MM.1S (cell line): ENCODE results near the gene SEC14L2.

Experiments
- CTCF ChIP-seq: fragments of 300-600 bp; sonication (generic); IDR thresholded peaks from 2 replicates; pipeline ENCODE4 v1.5.1; 2016; ENCODE audit warnings: antibody characterized with exemption, low read length, mixed read lengths
- EZH2 ChIP-seq: fragments of 300-600 bp; sonication (generic); optimal IDR thresholded peaks from 2 replicates; pipeline ENCODE3; 2017; ENCODE audit warnings: low read depth, mild to moderate bottlenecking, antibody characterized with exemption, low read length, mixed read lengths
- EZH2phosphoT487 ChIP-seq: fragments of 300-600 bp; sonication (generic); IDR thresholded peaks from 2 replicates; pipeline ENCODE4 v1.6.1; 2018; ENCODE audit warnings: antibody characterized with exemption, low read length

GRCh38 chr22:30400159-30400558 lies 3.3 kb downstream of the SEC14L2 start:
- no peak for TF ChIP-seq CTCF
- TF ChIP-seq EZH2, result no peak
- no peak for TF ChIP-seq EZH2phosphoT487
